CD4-positive, CD25-positive, alpha-beta regulatory T cell (primary cell): Measurements from ENCODE around the gene ASIC5. TPM values are rescaled to one million over a fixed set of nuclear protein-coding genes. Genes with fewer than 3 reads are reported as not detected.

Source experiments
- ATAC-seq, 2 donors: fragments of 150-1000 bp; cut with Tn5 transposase; one replicate each; pipeline ENCODE4 v1.10.0; 2021; ENCODE audit warnings: low read depth in 2 of 2, moderate number of reproducible peaks in 2 of 2, moderate library complexity in 1 of 2
- DNase-seq, 3 donors: peaks; one replicate each; pipeline versions ENCODE4 v3.0.0 to v3.0.0-alpha.2; 2012 to 2022; ENCODE audit warnings: mixed read lengths in 1 of 3
- H3K27ac ChIP-seq: one replicate; pipeline ENCODE4 v1.7.0; 2013; ENCODE audit warnings: mild to moderate bottlenecking, low read length; ENCODE audit not compliant: insufficient read depth, poor library complexity, severe bottlenecking
- H3K27me3 ChIP-seq: one replicate; pipeline ENCODE4 v1.7.0; 2013; ENCODE audit warnings: low read length; ENCODE audit not compliant: control insufficient read depth, insufficient read depth
- H3K36me3 ChIP-seq: one replicate; pipeline ENCODE4 v1.7.0; 2013; ENCODE audit warnings: mild to moderate bottlenecking, low read length, moderate library complexity; ENCODE audit not compliant: control insufficient read depth, insufficient read depth
- H3K4me1 ChIP-seq: 2 replicates; pipeline ENCODE4 v1.7.0; 2013; ENCODE audit warnings: mild to moderate bottlenecking, low read length; ENCODE audit not compliant: insufficient read depth, control insufficient read depth, poor library complexity, severe bottlenecking
- H3K4me3 ChIP-seq: one replicate; pipeline ENCODE4 v1.7.0; 2013; ENCODE audit warnings: low read depth, mild to moderate bottlenecking, low read length, moderate library complexity
- H3K9me3 ChIP-seq, 2 experiments: 1 replicate in 1 of 2; 2 replicates in 1 of 2; pipeline ENCODE4 v1.7.0; 2013; ENCODE audit warnings: low read length in 2 of 2, mild to moderate bottlenecking in 1 of 2, moderate library complexity in 1 of 2; ENCODE audit not compliant: control insufficient read depth in 2 of 2
- H3K27ac Mint-ChIP-seq, 3 donors: one replicate each; pipeline ENCODE4 v1.8.0; 2020 to 2022; ENCODE audit warnings: mild to moderate bottlenecking in 3 of 3, mixed read lengths in 3 of 3, moderate library complexity in 2 of 3
- H3K27me3 Mint-ChIP-seq: one replicate; pipeline ENCODE4 v1.8.0; 2022; ENCODE audit warnings: mild to moderate bottlenecking, mixed read lengths
- H3K36me3 Mint-ChIP-seq: one replicate; pipeline ENCODE4 v1.8.0; 2020; ENCODE audit warnings: mixed read lengths
- H3K4me1 Mint-ChIP-seq, 4 donors: one replicate each; pipeline ENCODE4 v1.8.0; 2020 to 2022; ENCODE audit warnings: mixed read lengths in 4 of 4, mild to moderate bottlenecking in 1 of 4
- H3K4me3 Mint-ChIP-seq, 4 donors: one replicate each; pipeline ENCODE4 v1.8.0; 2020 to 2022; ENCODE audit warnings: mild to moderate bottlenecking in 4 of 4, mixed read lengths in 4 of 4, moderate library complexity in 3 of 4
- H3K9me3 Mint-ChIP-seq, 7 donors: one replicate each; pipeline ENCODE4 v1.8.0; 2020 to 2022; ENCODE audit warnings: mixed read lengths in 7 of 7, mild to moderate bottlenecking in 3 of 7, moderate library complexity in 2 of 7
- polyA plus RNA-seq, 4 donors: library from polyadenylated mRNA; unstranded; fragments of 300-500 nt; fragmentation: Illumina TruSeq; gene quantifications; one replicate each; pipeline ENCODE4 v1.2.3, GENCODE V29; 2021
- total RNA-seq: library from RNA; stranded (reverse); gene quantifications from one replicate; pipeline ENCODE4 v1.2.3, GENCODE V29; 2022

Gene ASIC5
- total and polyA plus RNA-seq, 5 donors from 2014 or later, result not detected

- DNase-seq (no peak), ATAC-seq (no peak)
- no peak overlapping the region for H3K27ac Mint-ChIP-seq
- H3K4me3 Mint-ChIP-seq, result no peak overlapping the region
- no peaks in the 10 kb centered on the region for H3K27me3 Mint-ChIP-seq
- no peaks in the 10 kb centered on the region for H3K4me1 Mint-ChIP-seq
- no peaks in the 10 kb centered on the region for H3K36me3 Mint-ChIP-seq
- Histone ChIP-seq H3K4me3 (no peak overlapping the region), H3K9me3 (no peaks in the 10 kb centered on the region), H3K27me3 (no peaks in the 10 kb centered on the region), H3K36me3 (no peaks in the 10 kb centered on the region), H3K4me1 (no peaks in the 10 kb centered on the region), H3K27ac (no peak overlapping the region)
- peaks cover 0 to 5% (median 0%) of the 10 kb centered on the region in 7 donors for H3K9me3 Mint-ChIP-seq
These were observed 28.8 kb downstream of the ASIC5 start for GRCh38 chr4:155837203-155837796.

- H3K36me3 ChIP-seq, result no peaks in the 10 kb centered on the region
- no peak overlapping the region for H3K4me3 ChIP-seq
- Mint-ChIP-seq H3K9me3 (peaks cover 0 to 2% (median 0%) of the 10 kb centered on the region in 7 donors), H3K4me3 (no peak overlapping the region), H3K27ac (no peak overlapping the region), H3K4me1 (no peaks in the 10 kb centered on the region), H3K27me3 (no peaks in the 10 kb centered on the region), H3K36me3 (no peaks in the 10 kb centered on the region)
- no peaks in the 10 kb centered on the region for H3K9me3 ChIP-seq
- H3K27me3 ChIP-seq, result no peaks in the 10 kb centered on the region
- ATAC-seq, result no peak
- H3K27ac ChIP-seq, result no peak overlapping the region
- DNase-seq, result no peak
- H3K4me1 ChIP-seq, result no peaks in the 10 kb centered on the region
These were observed 33.4 kb downstream of the ASIC5 start for GRCh38 chr4:155832664-155833063.

- H3K4me3 Mint-ChIP-seq, result no peak overlapping the region
- H3K4me3 ChIP-seq, result no peak overlapping the region
- H3K9me3 Mint-ChIP-seq, result peaks cover 0 to 4% (median 0%) of the 10 kb centered on the region in 7 donors
- DNase-seq (no peak), ATAC-seq (no peak)
- H3K27ac Mint-ChIP-seq, result no peak overlapping the region
- H3K27me3 Mint-ChIP-seq, result no peaks in the 10 kb centered on the region
- no peaks in the 10 kb centered on the region for H3K36me3 Mint-ChIP-seq
- no peaks in the 10 kb centered on the region for H3K9me3 ChIP-seq
- no peaks in the 10 kb centered on the region for H3K27me3 ChIP-seq
- H3K27ac ChIP-seq, result no peak overlapping the region
- H3K4me1 Mint-ChIP-seq, result no peaks in the 10 kb centered on the region
- no peaks in the 10 kb centered on the region for H3K4me1 ChIP-seq
- no peaks in the 10 kb centered on the region for H3K36me3 ChIP-seq
These were observed 37.4 kb downstream of the ASIC5 start for GRCh38 chr4:155828628-155829027.

GRCh38 chr4:155822572-155822971 is 43.5 kb downstream of the ASIC5 start:
- no peaks in the 10 kb centered on the region for H3K4me1 ChIP-seq
- peaks cover 0 to 6% (median 0%) of the 10 kb centered on the region in 7 donors for H3K9me3 Mint-ChIP-seq
- H3K4me1 Mint-ChIP-seq, result no peaks in the 10 kb centered on the region

GRCh38 chr4:155820887-155821518 is 45.1 kb downstream of the ASIC5 start:
- peaks cover 0 to 6% (median 0%) of the 10 kb centered on the region in 7 donors for H3K9me3 Mint-ChIP-seq
- no peak for ATAC-seq
- DNase-seq, result no peak
- no peaks in the 10 kb centered on the region for H3K27me3 ChIP-seq
- H3K4me3 ChIP-seq, result no peak overlapping the region
- H3K36me3 ChIP-seq, result no peaks in the 10 kb centered on the region
- H3K4me1 ChIP-seq, result no peaks in the 10 kb centered on the region
- H3K36me3 Mint-ChIP-seq, result no peaks in the 10 kb centered on the region
- H3K9me3 ChIP-seq, result no peaks in the 10 kb centered on the region
- no peaks in the 10 kb centered on the region for H3K27me3 Mint-ChIP-seq
- H3K27ac ChIP-seq, result no peak overlapping the region
- no peak overlapping the region for H3K4me3 Mint-ChIP-seq
- H3K4me1 Mint-ChIP-seq, result no peaks in the 10 kb centered on the region
- H3K27ac Mint-ChIP-seq, result no peak overlapping the region

More at GRCh38 chr4:155822572-155822971, 43.5 kb downstream of the ASIC5 start:
- Histone ChIP-seq H3K27me3 (no peaks in the 10 kb centered on the region), H3K9me3 (no peaks in the 10 kb centered on the region), H3K4me3 (no peak overlapping the region), H3K27ac (no peak overlapping the region), H3K36me3 (no peaks in the 10 kb centered on the region)
- ATAC-seq, result no peak
- DNase-seq, result no peak
- Mint-ChIP-seq H3K27ac (no peak overlapping the region), H3K4me3 (no peak overlapping the region), H3K36me3 (no peaks in the 10 kb centered on the region), H3K27me3 (no peaks in the 10 kb centered on the region)

GRCh38 chr4:155819066-155819465 is 47.0 kb downstream of the ASIC5 start:
- no peaks in the 10 kb centered on the region for H3K4me1 Mint-ChIP-seq
- no peak overlapping the region for H3K27ac Mint-ChIP-seq

GRCh38 chr4:155818639-155819038 is 47.4 kb downstream of the ASIC5 start:
- no peak for DNase-seq
- Mint-ChIP-seq H3K9me3 (peaks cover 0 to 4% (median 0%) of the 10 kb centered on the region in 7 donors), H3K4me1 (no peaks in the 10 kb centered on the region), H3K27ac (no peak overlapping the region), H3K4me3 (no peak overlapping the region), H3K27me3 (no peaks in the 10 kb centered on the region), H3K36me3 (no peaks in the 10 kb centered on the region)
- no peaks in the 10 kb centered on the region for H3K36me3 ChIP-seq
- no peak overlapping the region for H3K27ac ChIP-seq
- H3K4me3 ChIP-seq, result no peak overlapping the region
- H3K4me1 ChIP-seq, result no peaks in the 10 kb centered on the region
- H3K9me3 ChIP-seq, result no peaks in the 10 kb centered on the region
- ATAC-seq, result no peak
- H3K27me3 ChIP-seq, result no peaks in the 10 kb centered on the region

More at GRCh38 chr4:155819066-155819465, 47.0 kb downstream of the ASIC5 start:
- Histone ChIP-seq H3K9me3 (no peaks in the 10 kb centered on the region), H3K4me3 (no peak overlapping the region), H3K4me1 (no peaks in the 10 kb centered on the region), H3K36me3 (no peaks in the 10 kb centered on the region), H3K27ac (no peak overlapping the region), H3K27me3 (no peaks in the 10 kb centered on the region)
- Mint-ChIP-seq H3K4me3 (no peak overlapping the region), H3K36me3 (no peaks in the 10 kb centered on the region), H3K9me3 (peaks cover 0 to 4% (median 0%) of the 10 kb centered on the region in 7 donors), H3K27me3 (no peaks in the 10 kb centered on the region)
- no peak for DNase-seq
- ATAC-seq, result no peak

GRCh38 chr4:155811083-155811482 is 55.0 kb downstream of the ASIC5 start:
- H3K27me3 ChIP-seq, result no peaks in the 10 kb centered on the region
- no peak overlapping the region for H3K27ac Mint-ChIP-seq

More at GRCh38 chr4:155811083-155811482, 55.0 kb downstream of the ASIC5 start:
- H3K27me3 Mint-ChIP-seq, result no peaks in the 10 kb centered on the region
- ATAC-seq (no peak), DNase-seq (no peak)
- no peaks in the 10 kb centered on the region for H3K4me1 Mint-ChIP-seq
- Histone ChIP-seq H3K36me3 (no peaks in the 10 kb centered on the region), H3K4me3 (no peak overlapping the region), H3K4me1 (no peaks in the 10 kb centered on the region), H3K9me3 (no peaks in the 10 kb centered on the region), H3K27ac (no peak overlapping the region)
- H3K9me3 Mint-ChIP-seq, result peaks cover 0 to 1% (median 0%) of the 10 kb centered on the region in 7 donors
- H3K4me3 Mint-ChIP-seq, result no peak overlapping the region
- H3K36me3 Mint-ChIP-seq, result no peaks in the 10 kb centered on the region
